ENCODE data around the gene SSR3. TPM values are rescaled to one million over a fixed set of nuclear protein-coding genes. Genes with fewer than 3 reads are reported as not detected.

Gene SSR3
- total and polyA plus RNA-seq, 9 of the 15 experiments (the other 6 are each of a cell fraction or from before 2014, with no cell fraction given), result 104 to 464 (median 307) TPM

DNA sequence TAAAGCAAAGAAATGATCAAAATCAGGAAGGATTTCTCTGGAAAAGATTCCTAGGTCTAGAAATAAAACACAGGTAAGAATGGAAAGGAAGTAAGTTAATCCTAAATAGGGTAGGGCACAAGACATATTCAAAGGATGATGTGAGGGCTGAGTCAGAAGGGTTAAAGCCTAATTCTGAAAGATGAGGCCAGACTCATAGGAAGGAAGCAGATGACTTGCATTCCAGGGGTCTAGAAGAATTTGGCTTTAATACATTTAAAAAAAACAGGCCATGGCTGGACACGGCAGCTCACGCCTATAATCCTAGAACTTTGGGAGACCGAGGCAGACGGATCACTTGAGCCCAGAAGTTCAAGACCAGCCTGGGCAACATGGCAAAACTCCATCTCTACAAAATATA is 3.2 kb downstream of the SSR3 start:
- 0 out of 2 replicates have a peak, but pooled peaks cover 4% of the 10 kb centered on the region for H3K9me3 ChIP-seq (replicated peaks; ENCODE audit: control insufficient read depth, insufficient read depth, low read depth, low read length)
- no peak for ATAC-seq
- no CpG with 5 or more reads among the region's 4 CpGs for WGBS (ENCODE audit: insufficient coverage, low coverage, missing lambda C conversion rate)
- H3K4me2 ChIP-seq (ENCODE audit: insufficient read depth, low read length), result peak overlapping the region; percentile 25; the same call in 1 of the 2 replicates
- H3K36me3 ChIP-seq (ENCODE audit: control insufficient read depth, insufficient read depth, low read length), result peaks cover 70% of the 10 kb centered on the region
- H3K27me3 ChIP-seq (ENCODE audit: control insufficient read depth in 2 of 2, insufficient read depth in 2 of 2, low read length in 2 of 2), result no peaks in the 10 kb centered on the region
- H3K27ac ChIP-seq (ENCODE audit: extremely low read depth, low read depth, low read length), result no peak overlapping the region
- intact Hi-C loops (cut with micrococcal nuclease) (loop anchor here (10.0 kb wide), 1 partner anchor 263 kb away; no protein-coding TSS in a partner anchor), in situ Hi-C loops (cut with MboI) (loop anchor here (5.0 kb wide), 1 partner anchor 111 kb away; no protein-coding TSS in a partner anchor)
- CTCF ChIA-PET (ENCODE audit: low intra/inter-chr PET ratio), result no interaction called here
- no peak overlapping the region for H2AFZ ChIP-seq (ENCODE audit: low read depth, low read length)
- no peak overlapping the region for H3K4me3 ChIP-seq
- peaks cover 85% of the 10 kb centered on the region for H3K79me2 ChIP-seq (ENCODE audit: control insufficient read depth, insufficient read depth, low read length)
- TF ChIP-seq MAZ (CRISPR knock-in tag; conservative IDR thresholded peaks at IDR 0.05 in 1 of 2, IDR thresholded peaks at IDR 0.05 in 1 of 2) (no peak), ZNF175 (CRISPR knock-in tag; IDR thresholded peaks at IDR 0.05; ENCODE audit: low read depth) (no peak), XRCC5 (IDR thresholded peaks at IDR 0.05; ENCODE audit: low read depth, low read length) (no peak)
- FAIRE-seq, result no peak
- H4K20me1 ChIP-seq (replicated peaks; ENCODE audit: control insufficient read depth, insufficient read depth, low read length), result no peaks in the 10 kb centered on the region
- no peaks in the 10 kb centered on the region for H3K9me1 ChIP-seq (ENCODE audit: control insufficient read depth, insufficient read depth, low read length)
- H3K9ac ChIP-seq (ENCODE audit: insufficient read depth in 1 of 2, low read depth in 2 of 2, low read length in 2 of 2), result no peak overlapping the region; a peak in 1 of 4 replicates
- DNase-seq (ENCODE audit: extremely low read depth in 1 of 4, low spot score in 3 of 4), result no peak
- H3K4me1 ChIP-seq (replicated peaks in 1 of 2; ENCODE audit: control insufficient read depth in 2 of 2, insufficient read depth in 2 of 2, low read length in 2 of 2), result peaks cover 6 to 28% of the 10 kb centered on the region in 2 experiments; a peak in 4 of 5 replicates
- BruUV-seq (replicated peaks), result no TSS peak
- POLR2A ChIA-PET, result no interaction called here

DNA sequence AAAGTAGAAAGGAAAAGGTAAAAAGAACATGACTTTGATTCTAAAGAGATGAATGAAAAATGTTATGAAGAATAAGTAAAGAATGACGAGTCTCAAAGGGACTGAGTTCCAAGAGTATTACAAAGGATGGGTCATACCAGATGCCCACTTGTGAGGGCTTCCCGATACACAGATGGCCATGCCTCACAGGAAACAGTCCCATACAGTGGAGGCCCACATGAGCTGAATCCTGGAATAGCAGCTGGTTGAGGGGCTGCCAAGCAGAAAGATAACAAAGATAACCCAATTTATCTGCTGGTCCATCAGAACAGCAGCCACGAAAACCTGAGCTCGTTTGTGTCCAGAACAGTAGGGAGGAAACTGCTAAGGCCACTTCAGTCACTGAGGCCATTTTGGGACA is 3.7 kb downstream of the SSR3 start:
- peaks cover 75% of the 10 kb centered on the region for H3K36me3 ChIP-seq (ENCODE audit: control insufficient read depth, insufficient read depth, low read length)
- no peak for ATAC-seq
- no TSS peak for BruUV-seq (replicated peaks)
- 0 out of 2 replicates have a peak, but pooled peaks cover 4% of the 10 kb centered on the region for H3K9me3 ChIP-seq (replicated peaks; ENCODE audit: control insufficient read depth, insufficient read depth, low read depth, low read length)
- H3K27ac ChIP-seq (ENCODE audit: extremely low read depth, low read depth, low read length), result no peak overlapping the region
- no peaks in the 10 kb centered on the region for H3K27me3 ChIP-seq (ENCODE audit: control insufficient read depth in 2 of 2, insufficient read depth in 2 of 2, low read length in 2 of 2)
- H3K4me3 ChIP-seq, result no peak overlapping the region
- no peak for DNase-seq (ENCODE audit: extremely low read depth in 1 of 4, low spot score in 3 of 4)
- peaks cover 6 to 28% of the 10 kb centered on the region in 2 experiments; a peak in 4 of 5 replicates for H3K4me1 ChIP-seq (replicated peaks in 1 of 2; ENCODE audit: control insufficient read depth in 2 of 2, insufficient read depth in 2 of 2, low read length in 2 of 2)
- H2AFZ ChIP-seq (ENCODE audit: low read depth, low read length), result no peak overlapping the region
- in situ Hi-C loops (cut with MboI), result loop anchor here (5.0 kb wide), 1 partner anchor 111 kb away; no protein-coding TSS in a partner anchor
- no peaks in the 10 kb centered on the region for H4K20me1 ChIP-seq (replicated peaks; ENCODE audit: control insufficient read depth, insufficient read depth, low read length)
- H3K9ac ChIP-seq (ENCODE audit: insufficient read depth in 1 of 2, low read depth in 2 of 2, low read length in 2 of 2), result no peak overlapping the region; a peak in 1 of 4 replicates
- 53% methylated on average over 4 of the region's 4 CpGs for WGBS (ENCODE audit: insufficient coverage, low coverage, missing lambda C conversion rate)
- FAIRE-seq, result peak; percentile 19
- no peaks in the 10 kb centered on the region for H3K9me1 ChIP-seq (ENCODE audit: control insufficient read depth, insufficient read depth, low read length)
- peaks cover 90% of the 10 kb centered on the region for H3K79me2 ChIP-seq (ENCODE audit: control insufficient read depth, insufficient read depth, low read length)
- CTCF ChIA-PET (ENCODE audit: low intra/inter-chr PET ratio), result no interaction called here
- POLR2A ChIA-PET, result interaction anchor here (0.5 to 0.9 kb wide), 3 partner anchors 16 to 105 kb away, joined by 3 to 4 read pairs (median 3); no protein-coding TSS in a partner anchor
- intact Hi-C loops (cut with micrococcal nuclease), result loop anchor here (10.0 kb wide), 1 partner anchor 264 kb away; no protein-coding TSS in a partner anchor
- peak overlapping the region; percentile 25; the same call in 1 of the 2 replicates for H3K4me2 ChIP-seq (ENCODE audit: insufficient read depth, low read length)
- TF ChIP-seq TCFL5 (CRISPR knock-in tag; conservative IDR thresholded peaks at IDR 0.05) (no peak), RFX1 (IDR thresholded peaks at IDR 0.05) (no peak), MTA3 (IDR thresholded peaks at IDR 0.05; ENCODE audit: borderline replicate concordance) (no peak), MXI1 (IDR thresholded peaks at IDR 0.05; ENCODE audit: low read depth, low read length) (no peak), RFX5 (IDR thresholded peaks at IDR 0.05; ENCODE audit: low read depth, low read length) (no peak), ZNF140 (CRISPR knock-in tag; IDR thresholded peaks at IDR 0.05) (no peak), ZNF766 (CRISPR knock-in tag; conservative IDR thresholded peaks at IDR 0.05) (no peak)
- TF ChIP-seq, protein P1, sequence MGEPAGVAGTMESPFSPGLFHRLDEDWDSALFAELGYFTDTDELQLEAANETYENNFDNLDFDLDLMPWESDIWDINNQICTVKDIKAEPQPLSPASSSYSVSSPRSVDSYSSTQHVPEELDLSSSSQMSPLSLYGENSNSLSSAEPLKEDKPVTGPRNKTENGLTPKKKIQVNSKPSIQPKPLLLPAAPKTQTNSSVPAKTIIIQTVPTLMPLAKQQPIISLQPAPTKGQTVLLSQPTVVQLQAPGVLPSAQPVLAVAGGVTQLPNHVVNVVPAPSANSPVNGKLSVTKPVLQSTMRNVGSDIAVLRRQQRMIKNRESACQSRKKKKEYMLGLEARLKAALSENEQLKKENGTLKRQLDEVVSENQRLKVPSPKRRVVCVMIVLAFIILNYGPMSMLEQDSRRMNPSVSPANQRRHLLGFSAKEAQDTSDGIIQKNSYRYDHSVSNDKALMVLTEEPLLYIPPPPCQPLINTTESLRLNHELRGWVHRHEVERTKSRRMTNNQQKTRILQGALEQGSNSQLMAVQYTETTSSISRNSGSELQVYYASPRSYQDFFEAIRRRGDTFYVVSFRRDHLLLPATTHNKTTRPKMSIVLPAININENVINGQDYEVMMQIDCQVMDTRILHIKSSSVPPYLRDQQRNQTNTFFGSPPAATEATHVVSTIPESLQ (CRISPR knock-in tag; IDR thresholded peaks at IDR 0.05), result no peak
- TF ChIP-seq, protein P2, sequence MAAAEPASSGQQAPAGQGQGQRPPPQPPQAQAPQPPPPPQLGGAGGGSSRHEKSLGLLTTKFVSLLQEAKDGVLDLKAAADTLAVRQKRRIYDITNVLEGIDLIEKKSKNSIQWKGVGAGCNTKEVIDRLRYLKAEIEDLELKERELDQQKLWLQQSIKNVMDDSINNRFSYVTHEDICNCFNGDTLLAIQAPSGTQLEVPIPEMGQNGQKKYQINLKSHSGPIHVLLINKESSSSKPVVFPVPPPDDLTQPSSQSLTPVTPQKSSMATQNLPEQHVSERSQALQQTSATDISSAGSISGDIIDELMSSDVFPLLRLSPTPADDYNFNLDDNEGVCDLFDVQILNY (CRISPR knock-in tag; IDR thresholded peaks at IDR 0.05), result no peak
